Measurements from ENCODE around the gene RAB11FIP5. TPM values are rescaled to one million over a fixed set of nuclear protein-coding genes. Genes with fewer than 3 reads are reported as not detected.

The RAB11FIP5 gene
- total RNA-seq, 2 experiments from 2014 or later = 4.8 to 6.0 TPM

GRCh38 chr2:73089270-73090030, 23.3 kb downstream of the RAB11FIP5 start:
- ChIA-PET CTCF (interaction anchor here (1.4 to 1.9 kb wide), 2 partner anchors 67 to 88 kb away, joined by 4 to 6 read pairs; no protein-coding TSS in a partner anchor), POLR2A (no interaction called here)

GRCh38 chr2:73088703-73089102, 24.0 kb downstream of the RAB11FIP5 start:
- POLR2A ChIA-PET = no interaction called here
- CTCF ChIA-PET = interaction anchor here (1.4 to 2.2 kb wide), 3 partner anchors 68 to 89 kb away, joined by 4 to 9 read pairs (median 6); no protein-coding TSS in a partner anchor

GRCh38 chr2:73088211-73088610, 24.5 kb downstream of the RAB11FIP5 start:
- CTCF ChIA-PET = interaction anchor here (1.3 to 9.9 kb wide), 4 partner anchors 68 to 88 kb away, joined by 3 to 56 read pairs (median 8); no protein-coding TSS in a partner anchor
- POLR2A ChIA-PET = no interaction called here

- ChIA-PET CTCF (interaction anchor here (0.6 to 9.9 kb wide), 5 partner anchors 53 to 405 kb away, joined by 3 to 56 read pairs (median 3); no protein-coding TSS in a partner anchor), POLR2A (no interaction called here)
These were observed 25.4 kb downstream of the RAB11FIP5 start for GRCh38 chr2:73087311-73087710.

GRCh38 chr2:73085691-73086090, 27.1 kb downstream of the RAB11FIP5 start:
- POLR2A ChIA-PET = no interaction called here
- CTCF ChIA-PET = interaction anchor here (0.6 to 9.9 kb wide), 16 partner anchors 10 to 193 kb away, joined by 3 to 56 read pairs (median 4); no protein-coding TSS in a partner anchor

GRCh38 chr2:73084971-73085370, 27.8 kb downstream of the RAB11FIP5 start:
- ChIA-PET POLR2A (no interaction called here), CTCF (interaction anchor here (0.6 to 9.9 kb wide), 18 partner anchors 20 to 220 kb away, joined by 3 to 56 read pairs (median 4); no protein-coding TSS in a partner anchor)

- POLR2A ChIA-PET = no interaction called here
These were observed 28.6 kb downstream of the RAB11FIP5 start for GRCh38 chr2:73083886-73084800.

GRCh38 chr2:73082523-73083410, 30.0 kb downstream of the RAB11FIP5 start:
- POLR2A ChIA-PET = no interaction called here
- CTCF ChIA-PET = interaction anchor here (9.9 kb wide), 1 partner anchor 94 kb away, joined by 56 read pairs; no protein-coding TSS in a partner anchor

More at GRCh38 chr2:73083886-73084800, 28.6 kb downstream of the RAB11FIP5 start:
- CTCF ChIA-PET = interaction anchor here (0.8 to 9.9 kb wide), 9 partner anchors 22 to 191 kb away, joined by 3 to 56 read pairs (median 4); no protein-coding TSS in a partner anchor

- CTCF ChIA-PET = interaction anchor here (1.2 to 9.9 kb wide), 2 partner anchors 82 to 95 kb away, joined by 4 to 56 read pairs; no protein-coding TSS in a partner anchor
- POLR2A ChIA-PET = no interaction called here
These were observed 31.5 kb downstream of the RAB11FIP5 start for GRCh38 chr2:73081181-73081671.

- ChIA-PET CTCF (interaction anchor here (1.2 to 9.9 kb wide), 2 partner anchors 83 to 96 kb away, joined by 4 to 56 read pairs; no protein-coding TSS in a partner anchor), POLR2A (no interaction called here)
These were observed 32.2 kb downstream of the RAB11FIP5 start for GRCh38 chr2:73080321-73081131.

GRCh38 chr2:73079636-73080035, 33.1 kb downstream of the RAB11FIP5 start:
- CTCF ChIA-PET = interaction anchor here (0.7 to 9.9 kb wide), 3 partner anchors 94 to 133 kb away, joined by 3 to 56 read pairs (median 3); no protein-coding TSS in a partner anchor
- POLR2A ChIA-PET = no interaction called here

- CTCF ChIA-PET = interaction anchor here (0.7 to 9.9 kb wide), 3 partner anchors 94 to 134 kb away, joined by 3 to 56 read pairs (median 3); no protein-coding TSS in a partner anchor
- POLR2A ChIA-PET = no interaction called here
These were observed 34.0 kb downstream of the RAB11FIP5 start for GRCh38 chr2:73078457-73079411.

GRCh38 chr2:73077424-73077795, 35.3 kb downstream of the RAB11FIP5 start:
- POLR2A ChIA-PET = no interaction called here
- CTCF ChIA-PET = no interaction called here

- POLR2A ChIA-PET = no interaction called here
- CTCF ChIA-PET = no interaction called here
These were observed 35.9 kb downstream of the RAB11FIP5 start for GRCh38 chr2:73076701-73077423.

GRCh38 chr2:73075477-73076373, 37.0 kb downstream of the RAB11FIP5 start:
- ChIA-PET CTCF (interaction anchor here (3.5 kb wide), 1 partner anchor 102 kb away, joined by 11 read pairs; no protein-coding TSS in a partner anchor), POLR2A (no interaction called here)

All from activated CD8-positive, alpha-beta memory T cell treated with anti-CD3 and anti-CD28 coated beads for 36 hours (primary cell).